Karpas-422 (cell line): ENCODE results near the gene MAEA. TPM values are rescaled to one million over a fixed set of nuclear protein-coding genes. Genes with fewer than 3 reads are reported as not detected.

Experiments
- DNase-seq: peaks from one replicate; pipeline ENCODE4 v3.0.0-alpha.2; 2015
- H2AFZ ChIP-seq: fragments of 200-600 bp; sonication (generic); 2 replicates; pipeline ENCODE4 v1.6.1; 2014; ENCODE audit warnings: antibody characterized with exemption, low read length, mixed read lengths
- H3K27ac ChIP-seq: fragments of 200-600 bp; sonication (generic); 2 replicates; pipeline ENCODE4 v1.5.1; 2014; ENCODE audit warnings: mild to moderate bottlenecking, low read length, moderate library complexity
- H3K27me3 ChIP-seq: fragments of 200-600 bp; sonication (generic); 2 replicates; pipeline ENCODE4 v1.6.1; 2014; ENCODE audit warnings: low read length, mixed read lengths
- H3K36me3 ChIP-seq: fragments of 200-600 bp; sonication (generic); 2 replicates; pipeline ENCODE4 v1.6.1; 2014; ENCODE audit warnings: low read length, mixed read lengths; ENCODE audit not compliant: insufficient read depth
- H3K4me1 ChIP-seq: fragments of 200-600 bp; sonication (generic); 2 replicates; pipeline ENCODE4 v1.6.1; 2014; ENCODE audit warnings: mild to moderate bottlenecking, low read length, mixed read lengths
- H3K4me2 ChIP-seq: fragments of 200-600 bp; sonication (generic); 2 replicates; pipeline ENCODE4 v1.6.1; 2014; ENCODE audit warnings: low read length, low read depth, mild to moderate bottlenecking; ENCODE audit not compliant: poor library complexity, severe bottlenecking
- H3K4me3 ChIP-seq: fragments of 200-600 bp; sonication (generic); 2 replicates; pipeline ENCODE4 v1.5.1; 2014; ENCODE audit warnings: mild to moderate bottlenecking, antibody characterized with exemption, low read length, mixed read lengths
- H3K79me2 ChIP-seq: fragments of 200-600 bp; sonication (generic); 2 replicates; pipeline ENCODE4 v1.6.1; 2014; ENCODE audit warnings: mild to moderate bottlenecking, low read length, mixed read lengths
- H3K9ac ChIP-seq: fragments of 200-600 bp; sonication (generic); 2 replicates; pipeline ENCODE4 v1.6.0; 2014; ENCODE audit warnings: low read length
- H3K9me2 ChIP-seq: fragments of 200-600 bp; sonication (generic), shearing (Covaris generic); replicated peaks from 2 replicates; pipeline ENCODE4 v1.6.0; 2014; ENCODE audit warnings: mild to moderate bottlenecking, low read length, moderate library complexity; ENCODE audit not compliant: insufficient read depth
- H3K9me3 ChIP-seq: fragments of 300-700, 200-600 bp; sonication (generic); 2 replicates; pipeline ENCODE4 v1.6.1; 2014; ENCODE audit warnings: low read length, mixed read lengths
- H4K20me1 ChIP-seq: fragments of 200-600 bp; sonication (generic); 2 replicates; pipeline ENCODE4 v1.6.1; 2014; ENCODE audit warnings: mild to moderate bottlenecking, antibody characterized with exemption, low read length, low read depth; ENCODE audit not compliant: insufficient read depth
- total RNA-seq: library from RNA; depleted of rRNA; stranded (reverse); fragments of >200 nt; shearing (Covaris generic); gene quantifications from 2 replicates; pipeline ENCODE4 v1.2.3, GENCODE V29; 2014; ENCODE audit warnings: low replicate concordance

The MAEA gene
- total RNA-seq, 1 experiment from 2014 or later: 31.3 TPM

GRCh38 chr4:1244081-1244977 is 45.4 kb upstream of the MAEA start:
- H3K36me3 ChIP-seq: no peaks in the 10 kb centered on the region
- H3K4me3 ChIP-seq: no peak overlapping the region
- H3K79me2 ChIP-seq: peaks cover 80% of the 10 kb centered on the region
- H3K9ac ChIP-seq: no peak overlapping the region
- no peak overlapping the region for H3K4me2 ChIP-seq
- H2AFZ ChIP-seq: no peak overlapping the region
- H4K20me1 ChIP-seq: peaks cover 67% of the 10 kb centered on the region
- no peaks in the 10 kb centered on the region for H3K27me3 ChIP-seq
- peaks cover 16% of the 10 kb centered on the region for H3K4me1 ChIP-seq
- H3K9me2 ChIP-seq: no peaks in the 10 kb centered on the region
- no peak overlapping the region for H3K27ac ChIP-seq
- DNase-seq: no peak
- H3K9me3 ChIP-seq: no peaks in the 10 kb centered on the region

DNA sequence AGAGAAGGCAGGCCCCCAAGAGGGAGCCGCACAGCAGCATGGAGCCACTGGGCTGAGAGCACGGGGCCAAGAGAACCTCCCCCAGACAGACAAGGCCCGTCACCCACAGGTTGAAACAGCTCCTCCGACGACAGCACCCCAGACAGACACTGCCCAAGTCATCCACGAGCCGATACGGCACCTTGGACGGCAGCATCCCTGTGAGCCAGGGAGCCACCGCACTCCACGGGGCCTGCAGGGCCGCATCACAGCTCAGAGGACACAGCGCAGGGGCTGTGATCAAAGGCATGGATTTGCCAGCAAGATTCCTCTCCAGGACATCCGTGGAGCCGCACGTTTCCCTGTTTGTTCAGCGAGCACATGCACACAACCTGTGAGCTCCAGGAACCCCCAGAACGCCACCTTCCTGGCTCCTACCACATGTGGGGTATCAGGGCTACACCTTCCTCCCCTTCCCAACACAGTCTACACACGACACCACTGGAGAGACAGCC is 44.7 kb upstream of the MAEA start:
- Histone ChIP-seq H4K20me1 (peaks cover 67% of the 10 kb centered on the region), H3K4me2 (no peak overlapping the region), H3K9me2 (no peaks in the 10 kb centered on the region), H3K79me2 (peaks cover 75% of the 10 kb centered on the region), H3K27ac (no peak overlapping the region), H3K27me3 (no peaks in the 10 kb centered on the region), H3K36me3 (no peaks in the 10 kb centered on the region), H3K4me3 (no peak overlapping the region), H3K9ac (no peak overlapping the region), H2AFZ (no peak overlapping the region), H3K4me1 (peaks cover 21% of the 10 kb centered on the region), H3K9me3 (no peaks in the 10 kb centered on the region)
- DNase-seq: no peak

GRCh38 chr4:1245481-1246051 is 44.1 kb upstream of the MAEA start:
- Histone ChIP-seq H3K27me3 (no peaks in the 10 kb centered on the region), H3K9me3 (no peaks in the 10 kb centered on the region), H2AFZ (no peak overlapping the region), H3K79me2 (peaks cover 74% of the 10 kb centered on the region), H3K4me1 (peaks cover 24% of the 10 kb centered on the region), H3K9ac (no peak overlapping the region), H3K27ac (no peak overlapping the region), H3K4me2 (no peak overlapping the region), H3K9me2 (no peaks in the 10 kb centered on the region), H4K20me1 (peaks cover 67% of the 10 kb centered on the region), H3K36me3 (no peaks in the 10 kb centered on the region), H3K4me3 (no peak overlapping the region)
- no peak for DNase-seq

DNA sequence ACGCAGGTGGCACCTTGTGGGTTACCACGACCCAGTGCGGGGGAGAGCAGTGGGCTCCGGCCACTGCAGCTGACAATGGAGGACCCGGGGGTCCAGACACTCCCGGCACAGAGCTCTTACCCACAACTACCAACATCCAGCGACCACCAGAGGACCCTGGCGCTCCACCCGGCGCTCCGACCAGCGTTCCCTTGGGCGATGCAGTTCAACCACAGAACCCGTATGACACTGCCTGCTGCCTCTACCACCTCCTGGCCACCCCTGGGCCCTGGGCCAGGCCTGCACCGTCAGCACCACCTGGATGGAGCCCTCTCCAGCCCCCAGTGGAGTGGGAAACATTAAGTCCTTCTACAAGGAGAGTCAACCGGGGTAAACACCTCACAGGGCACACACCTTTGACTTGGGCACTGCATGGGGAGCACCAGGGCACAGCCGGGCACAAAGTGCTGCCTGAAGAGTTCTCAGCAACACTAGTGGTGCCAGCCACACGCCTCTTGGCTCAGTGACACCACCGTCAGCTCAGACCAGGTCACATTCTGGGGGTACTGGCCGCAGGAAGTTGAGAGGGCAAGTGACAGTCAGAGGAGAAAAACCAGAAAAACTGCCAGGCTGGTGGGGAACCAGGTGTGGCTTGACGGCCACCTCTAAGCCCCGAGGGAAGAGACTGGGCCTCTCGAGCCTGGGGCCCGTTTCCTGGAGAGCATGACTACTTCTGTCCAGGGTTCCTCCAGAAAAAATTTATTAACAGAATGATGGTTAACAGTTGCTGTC is 43.4 kb upstream of the MAEA start:
- H3K79me2 ChIP-seq: peaks cover 67% of the 10 kb centered on the region
- H4K20me1 ChIP-seq: peaks cover 62% of the 10 kb centered on the region
- peak overlapping the region; percentile 99; the same call in 1 of the 2 replicates for H3K9ac ChIP-seq
- no peaks in the 10 kb centered on the region for H3K9me3 ChIP-seq
- H3K4me1 ChIP-seq: peaks cover 24% of the 10 kb centered on the region
- H3K36me3 ChIP-seq: no peaks in the 10 kb centered on the region
- no peak overlapping the region for H3K27ac ChIP-seq
- peak overlapping the region; percentile 99 for H3K4me2 ChIP-seq
- no peaks in the 10 kb centered on the region for H3K9me2 ChIP-seq
- peak; percentile 72 for DNase-seq
- H3K27me3 ChIP-seq: no peaks in the 10 kb centered on the region
- H3K4me3 ChIP-seq: peak overlapping the region; percentile 99
- H2AFZ ChIP-seq: no peak overlapping the region

- no peaks in the 10 kb centered on the region; the same call in 1 of the 2 replicates for H3K36me3 ChIP-seq
- no peak overlapping the region for H2AFZ ChIP-seq
- H3K9me3 ChIP-seq: no peaks in the 10 kb centered on the region
- H3K4me2 ChIP-seq: peak overlapping the region; percentile 99
- DNase-seq: peak; percentile 62
- H3K27me3 ChIP-seq: no peaks in the 10 kb centered on the region
- peak overlapping the region; percentile 99 for H3K9ac ChIP-seq
- peak overlapping the region; percentile 99 for H3K4me3 ChIP-seq
- peaks cover 58% of the 10 kb centered on the region for H3K79me2 ChIP-seq
- peaks cover 53% of the 10 kb centered on the region for H4K20me1 ChIP-seq
- peak overlapping the region; percentile 78 for H3K27ac ChIP-seq
- peaks cover 24% of the 10 kb centered on the region for H3K4me1 ChIP-seq
- no peaks in the 10 kb centered on the region for H3K9me2 ChIP-seq
These were observed 42.5 kb upstream of the MAEA start for GRCh38 chr4:1246901-1247863.

DNA sequence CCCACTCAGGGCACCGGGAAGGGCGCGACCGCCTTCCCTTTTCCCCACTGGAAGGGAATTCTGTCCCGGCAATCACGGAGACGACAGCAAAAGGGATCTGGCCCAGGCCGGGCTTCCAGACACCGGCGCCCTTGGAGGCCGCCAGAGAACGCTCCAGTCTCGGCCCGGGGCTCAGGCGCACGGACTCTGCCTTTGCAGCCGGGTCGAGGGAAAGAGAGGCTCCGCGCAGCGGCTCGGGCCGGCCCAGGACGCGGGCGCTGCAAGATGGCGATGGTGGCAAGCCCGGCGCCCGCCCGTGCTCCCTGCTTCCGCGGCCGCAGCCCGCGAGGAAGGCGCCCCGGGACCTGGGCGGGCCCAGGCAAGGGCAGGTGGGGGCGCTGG is 41.8 kb upstream of the MAEA start:
- Histone ChIP-seq H3K79me2 (peaks cover 51% of the 10 kb centered on the region), H2AFZ (no peak overlapping the region), H3K36me3 (no peaks in the 10 kb centered on the region; the same call in 1 of the 2 replicates), H3K27me3 (no peaks in the 10 kb centered on the region), H3K4me1 (peaks cover 24% of the 10 kb centered on the region), H3K9me2 (no peaks in the 10 kb centered on the region), H4K20me1 (peaks cover 47% of the 10 kb centered on the region), H3K4me2 (peak overlapping the region; percentile 99), H3K9me3 (no peaks in the 10 kb centered on the region), H3K4me3 (peak overlapping the region; percentile 99), H3K9ac (peak overlapping the region; percentile 99), H3K27ac (peak overlapping the region; percentile 78)
- DNase-seq: peak; percentile 79

- Histone ChIP-seq H3K36me3 (no peaks in the 10 kb centered on the region; the same call in 1 of the 2 replicates), H3K4me3 (peak within 1 kb of the TSS; percentile 99), H4K20me1 (peaks cover 40% of the 10 kb centered on the region), H3K9me2 (no peaks in the 10 kb centered on the region), H3K27me3 (no peaks in the 10 kb centered on the region), H3K4me2 (peak within 1 kb of the TSS; percentile 99), H2AFZ (peak within 1 kb of the TSS; percentile 72; the same call in 1 of the 2 replicates), H3K9ac (peak within 1 kb of the TSS; percentile 99), H3K9me3 (no peaks in the 10 kb centered on the region), H3K4me1 (peaks cover 24% of the 10 kb centered on the region), H3K27ac (peak within 1 kb of the TSS; percentile 78), H3K79me2 (peaks cover 45% of the 10 kb centered on the region)
- DNase-seq: peak; percentile 94
These were observed 41.2 kb upstream of the MAEA start, which contains the start of gene CTBP1 for GRCh38 chr4:1248245-1249147. Gene CTBP1 (minus strand): TSS chr4:1249130. CDS start chr4:1241331, 7,799 bp downstream.
